H1 (cell line): ENCODE data around the gene FIZ1. TPM values are rescaled to one million over a fixed set of nuclear protein-coding genes. Genes with fewer than 3 reads are reported as not detected.

ENCODE experiments used
- CTCF ChIA-PET: fragments of 300-600 bp; sonication (Branson Sonifier 250); formaldehyde crosslinking; loops from one replicate; lab custom pipeline; 2021; ENCODE audit not compliant: partially characterized antibody; lab: Charles Lee
- POLR2A ChIA-PET: fragments of 300-600 bp; sonication (Branson Sonifier 250); formaldehyde crosslinking; loops from one replicate; lab custom pipeline; 2021; ENCODE audit warnings: inconsistent platforms; ENCODE audit not compliant: partially characterized antibody; lab: Charles Lee
- DNase-seq, 2 experiments: peaks; one replicate each; pipeline versions ENCODE4 v3.0.0 to v3.0.0-alpha.2; 2010 to 2022; ENCODE audit warnings: low spot score in 2 of 2, low read depth in 1 of 2, mixed read lengths in 1 of 2
- FAIRE-seq: peaks from 2 replicates; lab custom pipeline; 2011; peaks lifted over from hg19 to GRCh38; lab: Jason Lieb, UNC
- H2AFZ ChIP-seq: 2 replicates; pipeline ENCODE4 v1.8.1; 2012; ENCODE audit warnings: low read length, inconsistent platforms
- H2AK5ac ChIP-seq: 2 replicates; pipeline ENCODE4 v1.6.1; 2013; ENCODE audit warnings: low read depth, low read length
- H2BK120ac ChIP-seq: replicated peaks from 2 replicates; pipeline ENCODE3; 2013; ENCODE audit warnings: low read depth, low read length, inconsistent platforms
- H2BK12ac ChIP-seq: 2 replicates; pipeline ENCODE4 v1.6.1; 2013; ENCODE audit warnings: low read depth, low read length
- H2BK15ac ChIP-seq: 2 replicates; pipeline ENCODE4 v1.6.1; 2013; ENCODE audit warnings: low read length
- H2BK20ac ChIP-seq: 2 replicates; pipeline ENCODE4 v1.6.1; 2013; ENCODE audit warnings: low read length
- H2BK5ac ChIP-seq: 2 replicates; pipeline ENCODE4 v1.6.1; 2013; ENCODE audit warnings: low read depth, low read length
- H3K14ac ChIP-seq: 2 replicates; pipeline ENCODE4 v1.6.1; 2013; ENCODE audit warnings: inconsistent platforms; ENCODE audit not compliant: insufficient read length
- H3K18ac ChIP-seq: 2 replicates; pipeline ENCODE4 v1.6.1; 2013; ENCODE audit warnings: low read length; ENCODE audit errors: extremely low read depth
- H3K23ac ChIP-seq: 2 replicates; pipeline ENCODE4 v1.6.1; 2013; ENCODE audit warnings: inconsistent platforms; ENCODE audit not compliant: insufficient read length
- H3K23me2 ChIP-seq: 2 replicates; pipeline ENCODE4 v1.6.1; 2013; ENCODE audit warnings: low read depth, low read length
- H3K27ac ChIP-seq: 2 replicates; pipeline ENCODE4 v1.6.1; 2011; ENCODE audit warnings: low read depth, low read length, inconsistent platforms
- H3K27me3 ChIP-seq, 4 experiments: replicated peaks in 1 of 4; 1 replicate in 1 of 4; 2 replicates in 3 of 4; pipeline versions ENCODE4 v1.6.1 to v1.8.1; 2011 to 2013; ENCODE audit warnings: low read length in 3 of 4, mild to moderate bottlenecking in 3 of 4, inconsistent platforms in 2 of 4, mixed read lengths in 2 of 4, moderate library complexity in 1 of 4; ENCODE audit not compliant: control insufficient read depth in 3 of 4, insufficient read depth in 3 of 4; ENCODE audit errors: extremely low read depth in 1 of 4
- H3K36me3 ChIP-seq, 4 experiments: 2 replicates each; pipeline versions ENCODE4 v1.6.1 to v1.8.1; 2011 to 2013; ENCODE audit warnings: mild to moderate bottlenecking in 4 of 4, low read length in 3 of 4, moderate library complexity in 2 of 4, control low read depth in 1 of 4, inconsistent platforms in 1 of 4; ENCODE audit not compliant: insufficient read depth in 4 of 4, control insufficient read depth in 2 of 4
- H3K4ac ChIP-seq: replicated peaks from 2 replicates; pipeline ENCODE3; 2013; ENCODE audit warnings: low read length, low read depth, mixed read lengths, inconsistent platforms; ENCODE audit not compliant: insufficient read length
- H3K4me1 ChIP-seq, 4 experiments: replicated peaks in 1 of 4; 1 replicate in 1 of 4; 2 replicates in 3 of 4; pipeline versions ENCODE4 v1.6.1 to v1.8.1; 2011 to 2013; ENCODE audit warnings: low read length in 3 of 4, inconsistent platforms in 2 of 4, mixed read lengths in 1 of 4; ENCODE audit not compliant: insufficient read depth in 4 of 4, control insufficient read depth in 3 of 4
- H3K4me2 ChIP-seq, 2 experiments: 2 replicates each; pipeline versions ENCODE4 v1.6.1 to v1.8.1; 2011 to 2013; ENCODE audit warnings: low read depth in 2 of 2, low read length in 2 of 2, control low read depth in 1 of 2, inconsistent platforms in 1 of 2, mild to moderate bottlenecking in 1 of 2; ENCODE audit not compliant: insufficient read depth in 1 of 2
- H3K4me3 ChIP-seq, 4 experiments: fragments of 200-600, 300-600 bp in 1 of 4; sonication (generic), shearing (Covaris generic), sonication (Bioruptor Twin) in 1 of 4; 2 replicates each; pipeline versions ENCODE4 v1.5.1 to v1.8.1; 2011 to 2016; ENCODE audit warnings: low read length in 4 of 4, low read depth in 3 of 4, control low read depth in 2 of 4, inconsistent platforms in 2 of 4, mild to moderate bottlenecking in 2 of 4, mixed read lengths in 1 of 4, moderate library complexity in 1 of 4; ENCODE audit not compliant: insufficient read depth in 2 of 4; ENCODE audit errors: extremely low read depth in 1 of 4
- H3K56ac ChIP-seq: replicated peaks from 2 replicates; pipeline ENCODE3; 2013; ENCODE audit warnings: low read depth, mild to moderate bottlenecking, mixed read lengths, low read length, inconsistent platforms; ENCODE audit not compliant: insufficient read length
- H3K79me1 ChIP-seq: 2 replicates; pipeline ENCODE4 v1.6.1; 2013; ENCODE audit warnings: low read depth, low read length, control low read depth
- H3K79me2 ChIP-seq, 2 experiments: 2 replicates each; pipeline versions ENCODE4 v1.6.1 to v1.8.1; 2012 to 2013; ENCODE audit warnings: low read length in 2 of 2, mild to moderate bottlenecking in 2 of 2, inconsistent platforms in 1 of 2; ENCODE audit not compliant: insufficient read depth in 2 of 2, control insufficient read depth in 1 of 2
- H3K9ac ChIP-seq, 4 experiments: replicated peaks in 1 of 4; 1 replicate in 1 of 4; 2 replicates in 3 of 4; pipeline versions ENCODE4 v1.6.1 to v1.8.1; 2011 to 2013; ENCODE audit warnings: low read depth in 3 of 4, low read length in 3 of 4, control low read depth in 2 of 4, mild to moderate bottlenecking in 2 of 4, moderate library complexity in 2 of 4, inconsistent platforms in 1 of 4; ENCODE audit errors: extremely low read depth in 1 of 4
- H3K9me3 ChIP-seq, 2 experiments: 2 replicates each; pipeline versions ENCODE4 v1.6.1 to v1.8.1; 2012 to 2013; ENCODE audit warnings: mild to moderate bottlenecking in 2 of 2, moderate library complexity in 2 of 2, control low read depth in 1 of 2, inconsistent platforms in 1 of 2, low read depth in 1 of 2, low read length in 1 of 2, mixed read lengths in 1 of 2; ENCODE audit not compliant: insufficient read depth in 2 of 2
- H4K20me1 ChIP-seq, 2 experiments: replicated peaks in 1 of 2; 2 replicates each; pipeline versions ENCODE3 to v1.8.1; 2011 to 2013; ENCODE audit warnings: inconsistent platforms in 2 of 2, low read length in 2 of 2, mild to moderate bottlenecking in 1 of 2; ENCODE audit not compliant: insufficient read depth in 2 of 2, control insufficient read depth in 1 of 2
- H4K5ac ChIP-seq: 2 replicates; pipeline ENCODE4 v1.6.1; 2013; ENCODE audit warnings: low read length, low read depth, mixed read lengths, inconsistent platforms; ENCODE audit not compliant: insufficient read length
- H4K8ac ChIP-seq: 2 replicates; pipeline ENCODE4 v1.8.0; 2013; ENCODE audit warnings: mild to moderate bottlenecking, moderate library complexity, low read length, inconsistent platforms; ENCODE audit not compliant: insufficient read depth; ENCODE audit errors: extremely low read depth
- H4K91ac ChIP-seq: replicated peaks from 2 replicates; pipeline ENCODE3; 2013; ENCODE audit warnings: low read length, mixed read lengths, inconsistent platforms; ENCODE audit not compliant: insufficient read length
- CTCF ChIP-seq, 3 experiments: IDR thresholded peaks; 1 replicate in 2 of 3; 2 replicates in 1 of 3; pipeline versions ENCODE4 v1.5.1 to v1.6.1; 2011; ENCODE audit warnings: low read length in 3 of 3, mild to moderate bottlenecking in 3 of 3, inconsistent platforms in 2 of 3, low read depth in 1 of 3, moderate library complexity in 1 of 3; ENCODE audit not compliant: insufficient read depth in 1 of 3; ENCODE audit errors: control extremely low read depth in 1 of 3
- EGR1 ChIP-seq: IDR thresholded peaks from 2 replicates; pipeline ENCODE4 v1.6.1; 2011; ENCODE audit warnings: low read depth, low read length, borderline replicate concordance
- HDAC6 ChIP-seq: IDR thresholded peaks from one replicate; pipeline ENCODE4 v1.7.1; 2012; ENCODE audit warnings: low read depth, mild to moderate bottlenecking, inconsistent platforms, low read length, moderate library complexity
- KDM1A ChIP-seq: fragments of 200-600, 300-600 bp; sonication (generic); IDR thresholded peaks from 2 replicates; pipeline ENCODE4 v1.7.1; 2016; ENCODE audit warnings: mild to moderate bottlenecking, low read length, borderline replicate concordance
- RXRA ChIP-seq: IDR thresholded peaks from 2 replicates; pipeline ENCODE4 v1.6.1; 2011; ENCODE audit warnings: low read depth, mild to moderate bottlenecking, low read length, moderate library complexity; ENCODE audit not compliant: insufficient read depth
- SIRT6 ChIP-seq: IDR thresholded peaks from one replicate; pipeline ENCODE4 v1.7.1; 2012; ENCODE audit warnings: low read length, inconsistent platforms
- SP2 ChIP-seq: IDR thresholded peaks from 2 replicates; pipeline ENCODE4 v1.6.1; 2012; ENCODE audit warnings: mild to moderate bottlenecking, low read length, inconsistent platforms
- TBP ChIP-seq: IDR thresholded peaks from 2 replicates; pipeline ENCODE4 v1.6.1; 2011; ENCODE audit warnings: low read depth, low read length, improper control_type of control experiment
- YY1 ChIP-seq: IDR thresholded peaks from 2 replicates; pipeline ENCODE4 v1.6.1; 2011; ENCODE audit warnings: low read depth, mild to moderate bottlenecking, low read length
- WGBS, 2 experiments: shearing (Covaris generic) in 1 of 2; methylation state at CpG; one replicate each; pipeline versions ENCODE4 v1.1.6 to v1.1.7; 2013 to 2015; ENCODE audit warnings: low lambda C conversion rate in 2 of 2, mixed read lengths in 2 of 2, inconsistent platforms in 1 of 2, low coverage in 1 of 2, missing lambda C conversion rate in 1 of 2; ENCODE audit not compliant: insufficient replicate concordance in 2 of 2, insufficient coverage in 1 of 2, insufficient read length in 1 of 2; ENCODE audit errors: extremely low coverage in 1 of 2, missing lambda C conversion rate in 1 of 2; 5-methylcytosine and 5-hydroxymethylcytosine counted together
- polyA plus RNA-seq, 7 experiments: library from polyadenylated mRNA; depleted of rRNA in 3 of 7; stranded (reverse) in 5 of 7; unstranded in 2 of 7; fragments of >200 nt in 5 of 7; fragments of 200-250 nt in 2 of 7; gene quantifications; 1 replicate in 5 of 7; 2 replicates in 1 of 7; 4 replicates in 1 of 7; pipeline versions ENCODE4 v1.2.1 to v1.2.3, GENCODE V29; 2011 to 2013; ENCODE audit warnings: missing spikeins in 2 of 7, mixed read lengths in 2 of 7
- total RNA-seq: library from RNA; stranded (reverse); fragmentation: NEBNext Ultra II Directional; extraction: Animal tissue kit (Norgen Biotek cat#: 25700); gene quantifications from 2 replicates; pipeline ENCODE4 v1.2.1, GENCODE V29; 2021
- TF ChIP-seq, protein P1 (sequence below): IDR thresholded peaks from 2 replicates; pipeline ENCODE4 v1.6.1; 2012; ENCODE audit warnings: inconsistent platforms

FIZ1 gene
- total and polyA plus RNA-seq, 2 of the 8 experiments (the other 6 are each of a cell fraction or from before 2014, with no cell fraction given), result 9.1 to 18.5 TPM

- no peaks in the 10 kb centered on the region for H3K36me3 ChIP-seq
- H3K4me2 ChIP-seq, result no peak overlapping the region
- no peak overlapping the region for H4K8ac ChIP-seq
- H3K79me1 ChIP-seq, result peaks cover 15% of the 10 kb centered on the region
- H3K23ac ChIP-seq, result no peak overlapping the region
- H3K23me2 ChIP-seq, result peaks cover 33% of the 10 kb centered on the region
- no peak overlapping the region for H2BK12ac ChIP-seq
- H3K56ac ChIP-seq, result no peak overlapping the region
- no peak overlapping the region for H2BK5ac ChIP-seq
- H3K18ac ChIP-seq, result no peak overlapping the region
- no peak overlapping the region for H2BK20ac ChIP-seq
- H4K91ac ChIP-seq, result no peak overlapping the region
- no peak overlapping the region for H3K27ac ChIP-seq
- no peak overlapping the region for H3K14ac ChIP-seq
- H3K27me3 ChIP-seq, result no peaks in the 10 kb centered on the region
- no peak overlapping the region for H2BK15ac ChIP-seq
- FAIRE-seq (no peak), DNase-seq (peak in 1 of 2 experiments; percentile 72)
- no peaks in the 10 kb centered on the region; a peak in 1 of 4 replicates for H3K9me3 ChIP-seq
- H3K4me1 ChIP-seq, result peaks cover 6 to 15% (median 10%) of the 10 kb centered on the region in 4 experiments
- WGBS, 2 experiments, result 87% methylated on average over 6 of the region's 6 CpGs; no CpG with 5 or more reads in 1 of the 2 experiments
- H4K5ac ChIP-seq, result no peak overlapping the region
- no peak overlapping the region for H2AFZ ChIP-seq
- H4K20me1 ChIP-seq, result peaks cover 3 to 10% of the 10 kb centered on the region in 2 experiments
- no peak overlapping the region for H3K9ac ChIP-seq
- no peak overlapping the region for H2BK120ac ChIP-seq
- no peak overlapping the region for H2AK5ac ChIP-seq
- CTCF ChIA-PET, result interaction anchor here (0.6 to 3.8 kb wide), 18 partner anchors 8 to 1165 kb away, joined by 3 to 30 read pairs (median 4); partner anchors contain the start of genes CCDC106 and ZNF865
- POLR2A ChIA-PET, result interaction anchor here (0.6 to 2.2 kb wide), 4 partner anchors 8 to 51 kb away, joined by 3 to 7 read pairs (median 4); partner anchors contain the start of gene CCDC106
- H3K4ac ChIP-seq, result no peak overlapping the region
- H3K79me2 ChIP-seq, result peaks cover 6 to 27% of the 10 kb centered on the region in 2 experiments; a peak in 3 of 4 replicates
- no peak overlapping the region for H3K4me3 ChIP-seq
- 0 out of 2 replicates have a peak, but pooled peaks have one; percentile 29 for TF ChIP-seq TBP
- no peak for TF ChIP-seq KDM1A
- TF ChIP-seq RXRA, result no peak
- TF ChIP-seq, protein P1, sequence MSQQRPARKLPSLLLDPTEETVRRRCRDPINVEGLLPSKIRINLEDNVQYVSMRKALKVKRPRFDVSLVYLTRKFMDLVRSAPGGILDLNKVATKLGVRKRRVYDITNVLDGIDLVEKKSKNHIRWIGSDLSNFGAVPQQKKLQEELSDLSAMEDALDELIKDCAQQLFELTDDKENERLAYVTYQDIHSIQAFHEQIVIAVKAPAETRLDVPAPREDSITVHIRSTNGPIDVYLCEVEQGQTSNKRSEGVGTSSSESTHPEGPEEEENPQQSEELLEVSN, result no peak
- TF ChIP-seq YY1, result peak; percentile 80; the same call in 1 of the 2 replicates
- TF ChIP-seq SP2, result peak; percentile 30; the same call in 1 of the 2 replicates
- peak; percentile 73 to 89 (median 84) for TF ChIP-seq CTCF (IDR thresholded peaks at IDR 0.05; ENCODE audit: control extremely low read depth in 1 of 3, insufficient read depth in 1 of 3, low read depth in 1 of 3, low read length in 3 of 3)
- TF ChIP-seq EGR1, result 0 out of 2 replicates have a peak, but pooled peaks have one; percentile 61
- no peak for TF ChIP-seq SIRT6
- TF ChIP-seq HDAC6, result no peak
These were observed 39.6 kb upstream of the FIZ1 start for GRCh38 chr19:55638864-55639359.
